Inflammatory macrophage treated with lipopolysaccharide for 4 hours (primary cell): ENCODE results near the gene LINC01488.

Experiments
- DNase-seq: peaks from one replicate; pipeline ENCODE4 v3.0.0-alpha.2; 2020

The LINC01488 gene

GRCh38 chr11:69482322-69482721 lies 859 bp downstream of the LINC01488 start:
- no peak for DNase-seq

GRCh38 chr11:69483170-69483569 lies 1.7 kb downstream of the LINC01488 start:
- no peak for DNase-seq

GRCh38 chr11:69483691-69484426 lies 2.4 kb downstream of the LINC01488 start:
- DNase-seq = no peak

GRCh38 chr11:69484427-69485259 lies 3.2 kb downstream of the LINC01488 start:
- DNase-seq = no peak

- DNase-seq = no peak
Observed at GRCh38 chr11:69485337-69486041, 4.0 kb downstream of the LINC01488 start.

- DNase-seq = no peak
Observed at GRCh38 chr11:69486056-69486772, 4.8 kb downstream of the LINC01488 start.

GRCh38 chr11:69486773-69487291 lies 5.4 kb downstream of the LINC01488 start:
- no peak for DNase-seq

GRCh38 chr11:69487391-69487790 lies 5.9 kb downstream of the LINC01488 start:
- DNase-seq = no peak

DNA sequence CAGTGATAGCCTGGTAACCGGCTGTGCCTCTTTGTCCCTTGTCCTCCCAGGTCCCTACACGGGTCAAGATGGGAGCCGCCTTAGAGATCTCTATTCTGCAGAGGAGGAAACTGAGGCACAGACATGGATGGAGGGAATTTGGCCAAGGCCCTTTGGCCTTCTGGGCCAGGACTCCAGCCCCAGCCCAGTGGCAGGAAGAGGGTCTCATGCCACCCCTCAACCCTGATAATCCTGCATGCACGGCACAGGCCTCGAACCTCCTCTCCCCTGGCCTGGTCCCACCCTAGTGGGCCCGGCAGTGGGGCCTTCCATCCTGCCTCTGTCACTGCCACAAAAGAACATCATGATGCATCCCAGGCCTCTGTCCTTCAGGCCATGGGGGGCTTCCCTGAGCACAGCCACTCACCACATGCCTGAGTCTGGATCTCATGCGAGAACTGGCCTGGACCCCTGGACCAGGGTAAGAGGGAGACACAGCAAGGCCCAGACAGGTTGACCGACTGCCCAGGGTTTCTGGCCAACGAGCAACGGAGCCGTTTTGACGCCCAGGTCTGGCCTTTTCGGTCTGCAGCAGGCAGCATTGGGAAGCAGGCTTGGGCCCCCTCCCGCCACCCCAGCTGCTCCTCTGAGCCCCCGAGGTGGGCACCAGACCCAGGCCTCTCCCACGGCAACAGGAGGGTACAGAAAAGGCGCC lies 6.5 kb downstream of the LINC01488 start:
- no peak for DNase-seq

- no peak for DNase-seq
Observed at GRCh38 chr11:69488543-69488940, 7.1 kb downstream of the LINC01488 start.

DNA sequence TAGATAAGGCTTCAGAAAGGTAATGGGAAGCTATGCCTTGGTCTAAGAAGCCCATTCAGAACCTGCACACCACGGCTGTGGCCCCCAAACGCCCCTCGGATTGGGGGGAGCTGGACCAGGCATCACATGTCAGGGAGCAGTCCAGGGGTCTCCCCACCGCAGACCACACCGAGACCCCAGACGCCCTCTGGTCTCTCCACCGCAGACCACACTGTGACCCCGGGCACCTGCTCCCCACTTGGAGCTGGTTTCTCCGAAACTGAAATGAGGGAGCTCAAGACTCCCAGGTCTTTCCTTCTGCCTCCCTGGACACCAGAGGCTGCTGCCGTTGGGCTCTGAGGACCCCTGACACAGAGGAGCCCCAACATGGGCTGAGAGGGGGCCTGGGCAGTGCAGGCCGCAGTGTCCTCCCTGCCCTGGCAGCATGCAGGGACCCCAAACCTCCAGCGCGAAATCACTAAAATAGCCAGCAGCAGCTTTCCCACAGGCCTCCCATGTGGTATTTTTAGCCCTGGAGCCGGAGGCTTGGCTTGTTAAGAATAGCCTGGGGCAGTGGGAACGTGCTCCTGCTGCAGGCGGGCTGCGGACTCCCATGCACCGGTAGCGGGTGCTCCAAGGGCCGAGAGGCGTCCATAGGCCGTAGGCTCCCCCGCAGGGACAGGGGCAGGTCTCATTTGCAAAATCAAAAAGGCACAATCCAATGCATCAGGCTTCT lies 7.7 kb downstream of the LINC01488 start:
- no peak for DNase-seq

GRCh38 chr11:69489746-69490365 lies 8.4 kb downstream of the LINC01488 start:
- no peak for DNase-seq

GRCh38 chr11:69490516-69490915 lies 9.1 kb downstream of the LINC01488 start:
- no peak for DNase-seq

DNA sequence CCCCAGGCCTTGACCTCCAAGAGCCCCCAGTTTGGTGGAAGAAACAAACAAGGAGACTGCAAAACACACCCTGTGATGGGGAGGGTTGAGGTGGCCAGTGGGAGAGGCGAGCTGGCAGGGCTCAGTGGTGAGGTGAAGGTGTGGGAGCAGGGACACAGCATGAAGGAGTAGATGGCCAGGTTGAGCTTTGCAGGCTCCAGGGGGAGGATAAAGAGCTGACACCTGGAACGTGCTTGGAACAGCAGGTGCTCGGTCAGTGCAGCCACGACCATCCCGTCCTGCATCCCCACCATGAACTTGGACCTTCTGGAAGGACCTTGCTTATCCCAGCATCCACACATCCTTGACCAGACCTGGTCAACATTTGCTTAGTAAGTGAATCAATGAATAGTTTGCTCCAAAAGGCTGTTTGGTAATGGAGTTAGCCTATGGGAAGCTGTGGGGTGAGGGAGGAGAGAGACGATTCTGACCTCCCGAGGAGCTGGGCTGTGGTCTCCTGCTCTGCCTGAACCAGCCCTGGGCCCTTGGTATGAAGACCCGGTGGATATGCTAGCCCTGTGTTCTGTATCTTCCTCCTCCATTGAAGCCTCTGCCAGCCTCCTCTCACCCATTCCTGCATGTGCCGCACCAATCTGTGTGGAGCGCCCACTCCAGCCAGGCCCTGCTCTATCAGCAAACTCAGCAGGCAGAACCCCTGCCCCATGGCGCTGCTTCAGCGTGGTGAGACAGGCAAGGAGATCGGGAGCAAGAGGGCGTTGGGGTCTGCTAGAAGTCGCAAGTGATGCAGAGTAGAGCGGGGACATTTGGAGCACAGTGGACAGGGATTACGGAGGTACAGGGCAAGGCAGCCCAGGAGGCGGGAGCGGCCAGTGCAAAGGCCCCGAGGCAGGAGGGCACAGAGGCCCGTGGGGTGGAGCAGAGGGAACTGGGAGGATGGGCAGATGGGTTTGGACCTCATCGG lies 9.9 kb downstream of the LINC01488 start:
- no peak for DNase-seq

GRCh38 chr11:69492201-69492991 lies 10.9 kb downstream of the LINC01488 start:
- no peak for DNase-seq

DNA sequence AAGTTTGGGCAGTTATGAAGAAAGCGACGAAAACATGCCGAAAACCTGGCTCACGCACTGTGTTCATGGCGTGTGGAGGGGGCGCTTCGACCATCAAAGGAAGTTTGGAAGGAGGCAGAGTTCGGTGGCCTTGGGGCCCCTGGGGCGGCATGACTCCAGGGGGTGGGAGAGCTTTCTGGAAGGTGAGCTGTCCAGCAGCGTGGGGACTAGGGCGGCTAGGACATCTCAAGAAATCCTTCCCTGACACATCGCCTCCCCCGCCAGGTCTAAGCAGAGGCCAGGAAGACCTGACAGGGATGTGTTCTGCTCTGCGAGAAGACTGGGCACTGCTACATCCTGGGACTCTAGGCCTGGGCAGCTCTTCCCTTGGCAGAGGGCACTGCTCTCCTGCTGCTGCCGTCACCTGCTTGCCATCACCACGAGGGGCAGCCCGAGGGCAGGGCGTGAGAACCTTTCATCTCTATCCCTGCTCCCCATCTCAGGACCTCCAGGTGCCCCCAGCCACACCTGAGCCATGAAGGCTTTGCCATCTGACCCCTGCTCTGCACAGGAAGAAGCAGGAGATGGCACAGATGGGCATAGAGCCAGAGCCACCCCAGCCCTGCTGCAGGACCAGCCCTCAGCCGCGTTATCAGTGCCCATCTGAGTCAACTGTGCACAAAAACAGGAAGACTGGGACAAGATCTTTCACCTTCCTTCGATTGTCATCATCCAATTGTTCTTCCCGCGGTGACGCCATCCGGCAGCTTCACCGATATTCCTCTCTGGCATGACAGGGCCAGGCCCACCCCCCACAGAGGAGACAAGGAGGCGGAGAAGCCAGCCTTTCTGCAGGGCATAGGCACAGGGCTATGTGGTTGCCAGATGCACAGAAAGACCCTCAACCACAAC lies 12.7 kb downstream of the LINC01488 start:
- DNase-seq = no peak

GRCh38 chr11:69494851-69495250 lies 13.4 kb downstream of the LINC01488 start:
- no peak for DNase-seq
